Thyroid gland (tissue), 4 donors: ENCODE data around the gene CD244. TPM values are rescaled to one million over a fixed set of nuclear protein-coding genes. Genes with fewer than 3 reads are reported as not detected.

Source experiments
- DNase-seq, 2 donors: peaks; one replicate each; pipeline ENCODE4 v3.0.0-alpha.2; 2019
- H3K27ac ChIP-seq, 3 donors: fragments of 200-600 bp; sonication (generic); 1 replicate in 2 of 3; 2 replicates in 1 of 3; pipeline ENCODE4 v1.5.1; 2016 to 2019; ENCODE audit warnings: mild to moderate bottlenecking in 1 of 3, moderate library complexity in 1 of 3
- H3K27me3 ChIP-seq: fragments of 200-600 bp; sonication (generic); one replicate; pipeline ENCODE4 v1.5.1; 2019
- H3K36me3 ChIP-seq, 2 donors: fragments of 200-600 bp; sonication (generic); one replicate each; pipeline ENCODE4 v1.5.1; 2016 to 2019
- H3K4me1 ChIP-seq, 2 donors: fragments of 200-600 bp; sonication (generic); one replicate each; pipeline ENCODE4 v1.5.1; 2017 to 2019
- H3K4me3 ChIP-seq, 3 donors: fragments of 200-600 bp; sonication (generic); replicated peaks in 1 of 3; 1 replicate in 2 of 3; 2 replicates in 1 of 3; pipeline ENCODE4 v1.5.1; 2016; ENCODE audit warnings: mild to moderate bottlenecking in 1 of 3
- H3K9me3 ChIP-seq: fragments of 200-600 bp; sonication (generic); one replicate; pipeline ENCODE4 v1.5.1; 2017
- CTCF ChIP-seq, 6 experiments: fragments of 200-600 bp in 3 of 6; fragments of 450-650 bp in 3 of 6; sonication (generic) in 3 of 6; IDR thresholded peaks; one replicate each; pipeline ENCODE4 v1.5.1; 2016 to 2019; ENCODE audit warnings: antibody characterized with exemption in 6 of 6, mild to moderate bottlenecking in 2 of 6, inconsistent platforms in 1 of 6, moderate library complexity in 1 of 6
- POLR2A ChIP-seq, 2 donors: fragments of 450-650 bp; IDR thresholded peaks; one replicate each; pipeline ENCODE4 v1.6.1; 2017; ENCODE audit warnings: antibody characterized with exemption in 2 of 2, mild to moderate bottlenecking in 2 of 2, moderate library complexity in 1 of 2
- WGBS, 2 donors: methylation state at CpG; one replicate each; pipeline ENCODE4 v1.1.5; 2017; 5-methylcytosine and 5-hydroxymethylcytosine counted together
- intact Hi-C: fragments of 100-400 bp; cut with DNase I; formaldehyde crosslinking; loops from one replicate; pipeline ENCODE4 v1.15.1; 2023
- total RNA-seq, 4 donors: library from RNA; depleted of rRNA; stranded (reverse); fragments of >200 nt; gene quantifications; one replicate each; pipeline ENCODE4 v1.2.3, GENCODE V29; 2016

Gene CD244
- total RNA-seq, 4 donors from 2014 or later, result 0.27 TPM; not detected in 3

DNA sequence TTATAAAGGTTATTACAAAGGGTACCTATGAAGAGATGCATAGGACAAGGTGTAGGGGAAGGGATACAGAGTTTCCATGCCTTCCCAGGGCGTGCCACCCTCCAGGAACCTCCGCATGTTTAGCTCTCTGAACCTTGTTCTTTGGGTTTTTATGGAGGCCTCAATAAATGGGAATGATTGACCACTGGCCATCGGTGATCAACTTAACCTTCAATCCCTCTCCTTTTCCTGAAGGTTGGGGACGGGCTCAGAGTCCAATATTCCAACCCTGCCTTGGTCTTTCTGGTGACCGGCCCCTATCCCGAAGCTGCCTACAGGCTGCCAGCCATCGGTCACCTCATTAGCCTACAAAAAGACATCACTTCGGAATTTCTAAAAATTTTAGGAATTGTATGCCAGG lies 11.7 kb downstream of the CD244 start:
- intact Hi-C loops, result no loop called here
- no peak for DNase-seq
- Histone ChIP-seq H3K4me1 (no peaks in the 10 kb centered on the region), H3K27me3 (no peaks in the 10 kb centered on the region), H3K27ac (no peak overlapping the region), H3K36me3 (no peaks in the 10 kb centered on the region), H3K4me3 (no peak overlapping the region), H3K9me3 (no peaks in the 10 kb centered on the region)
- 90 to 96% methylated on average over 8 of the region's 8 CpGs for WGBS, 2 donors
- TF ChIP-seq CTCF (IDR thresholded peaks at IDR 0.05), result no peak
- TF ChIP-seq POLR2A (IDR thresholded peaks at IDR 0.05), result no peak

DNA sequence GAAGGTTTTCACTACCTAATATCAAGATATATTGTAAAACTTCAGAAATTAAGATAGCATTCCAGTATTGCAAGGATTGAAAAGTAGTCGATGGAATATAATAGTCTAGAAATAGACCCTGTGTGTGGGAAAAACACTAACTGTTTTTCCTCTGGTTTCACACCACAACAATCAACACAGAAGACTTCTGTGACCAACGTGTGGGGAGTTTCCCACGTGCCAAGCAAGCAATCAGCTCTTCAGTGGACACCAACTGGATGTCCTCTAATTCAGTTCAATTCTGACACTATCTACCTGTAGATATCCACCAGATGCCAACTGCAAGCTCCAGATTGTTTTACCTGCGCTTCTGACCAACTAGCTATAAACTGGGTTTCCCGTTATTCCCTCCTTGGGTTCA lies 12.1 kb downstream of the CD244 start:
- WGBS, 2 donors, result 85 to 86% methylated on average over 5 of the region's 5 CpGs
- no peak for TF ChIP-seq POLR2A (IDR thresholded peaks at IDR 0.05)

DNA sequence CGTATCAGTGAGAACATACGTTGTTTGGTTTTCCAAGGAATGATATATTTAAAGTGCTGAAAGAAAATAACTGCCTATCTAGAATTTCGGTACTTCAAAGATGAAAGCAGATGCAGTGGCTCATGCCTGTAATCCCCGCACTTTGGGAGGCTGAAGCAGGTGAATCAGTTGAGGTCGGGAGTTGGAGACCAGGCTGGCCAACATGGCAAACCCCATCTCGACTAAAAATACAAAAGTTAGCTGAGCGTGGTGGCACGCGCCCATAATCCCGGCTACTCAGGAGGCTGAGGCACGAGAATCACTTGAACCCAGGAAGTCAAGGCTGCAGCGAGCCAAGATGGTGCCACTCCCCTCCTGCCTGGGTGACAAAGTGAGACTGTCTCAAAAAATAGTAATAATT lies 16.4 kb downstream of the CD244 start:
- no peaks in the 10 kb centered on the region for H3K36me3 ChIP-seq
- no peak overlapping the region for H3K27ac ChIP-seq
- WGBS, 2 donors, result 87 to 90% methylated on average over 12 of the region's 12 CpGs
- DNase-seq, result no peak
- TF ChIP-seq POLR2A (IDR thresholded peaks at IDR 0.05) (no peak), CTCF (IDR thresholded peaks at IDR 0.05) (no peak)
- no peak overlapping the region for H3K4me3 ChIP-seq
- H3K9me3 ChIP-seq, result no peaks in the 10 kb centered on the region
- intact Hi-C loops, result no loop called here
- H3K27me3 ChIP-seq, result no peaks in the 10 kb centered on the region
- no peaks in the 10 kb centered on the region for H3K4me1 ChIP-seq

More for the DNA sequence above, 12.1 kb downstream of the CD244 start:
- Histone ChIP-seq H3K4me3 (no peak overlapping the region), H3K9me3 (no peaks in the 10 kb centered on the region), H3K27me3 (no peaks in the 10 kb centered on the region), H3K36me3 (no peaks in the 10 kb centered on the region), H3K4me1 (no peaks in the 10 kb centered on the region), H3K27ac (no peak overlapping the region)
- intact Hi-C loops, result no loop called here
- DNase-seq, result no peak

- Histone ChIP-seq H3K4me3 (no peak overlapping the region), H3K36me3 (no peaks in the 10 kb centered on the region), H3K9me3 (no peaks in the 10 kb centered on the region), H3K27ac (no peak overlapping the region), H3K27me3 (no peaks in the 10 kb centered on the region), H3K4me1 (no peaks in the 10 kb centered on the region)
- intact Hi-C loops, result no loop called here
- TF ChIP-seq CTCF (IDR thresholded peaks at IDR 0.05) (no peak), POLR2A (IDR thresholded peaks at IDR 0.05) (no peak)
- DNase-seq, result no peak
- WGBS, 2 donors, result 88 to 93% methylated on average over 12 of the region's 12 CpGs
These were observed 18.0 kb downstream of the CD244 start for GRCh38 chr1:160844447-160845232.

GRCh38 chr1:160841079-160841478 lies 21.6 kb downstream of the CD244 start:
- intact Hi-C loops, result no loop called here
- WGBS, 2 donors, result 89% methylated on average over 3 to 4 of the region's 4 CpGs
- H3K4me1 ChIP-seq, result peaks cover 0 to 6% of the 10 kb centered on the region in 2 donors
- H3K4me3 ChIP-seq, result no peak overlapping the region
- TF ChIP-seq POLR2A (IDR thresholded peaks at IDR 0.05) (no peak), CTCF (IDR thresholded peaks at IDR 0.05) (no peak)
- no peaks in the 10 kb centered on the region for H3K27me3 ChIP-seq
- no peaks in the 10 kb centered on the region for H3K9me3 ChIP-seq
- H3K27ac ChIP-seq, result no peak overlapping the region
- no peaks in the 10 kb centered on the region for H3K36me3 ChIP-seq
- no peak for DNase-seq
